H9 (cell line): ENCODE results near the gene B3GAT3. TPM values are rescaled to one million over a fixed set of nuclear protein-coding genes. Genes with fewer than 3 reads are reported as not detected.

Experiments used
- DNase-seq: peaks from one replicate; pipeline ENCODE4 v3.0.0-alpha.2; 2017
- H2AFZ ChIP-seq: one replicate; pipeline ENCODE4 v1.6.1; 2013; ENCODE audit warnings: mild to moderate bottlenecking, low read length, control low read depth, moderate library complexity
- H2AK5ac ChIP-seq: 2 replicates; pipeline ENCODE4 v1.6.1; 2013; ENCODE audit warnings: low read length, control low read depth, mixed read lengths; ENCODE audit not compliant: insufficient read length
- H2BK120ac ChIP-seq: one replicate; pipeline ENCODE4 v1.6.1; 2013; ENCODE audit warnings: low read depth, mild to moderate bottlenecking, low read length, control low read depth, inconsistent platforms; ENCODE audit not compliant: poor library complexity, severe bottlenecking
- H2BK12ac ChIP-seq: 2 replicates; pipeline ENCODE4 v1.6.1; 2013; ENCODE audit warnings: low read length, control low read depth, mixed read lengths, low read depth; ENCODE audit not compliant: insufficient read length
- H2BK15ac ChIP-seq: 2 replicates; pipeline ENCODE4 v1.6.1; 2013; ENCODE audit warnings: low read depth, low read length, control low read depth
- H2BK20ac ChIP-seq: one replicate; pipeline ENCODE4 v1.6.1; 2013; ENCODE audit warnings: low read depth, mild to moderate bottlenecking, low read length, control low read depth, inconsistent platforms; ENCODE audit not compliant: poor library complexity, severe bottlenecking
- H2BK5ac ChIP-seq: 2 replicates; pipeline ENCODE4 v1.6.1; 2013; ENCODE audit warnings: low read length, control low read depth, mixed read lengths; ENCODE audit not compliant: insufficient read length
- H3K14ac ChIP-seq: 2 replicates; pipeline ENCODE4 v1.6.1; 2013; ENCODE audit warnings: low read length, control low read depth; ENCODE audit not compliant: insufficient read depth
- H3K18ac ChIP-seq: 2 replicates; pipeline ENCODE4 v1.6.1; 2013; ENCODE audit warnings: low read depth, mild to moderate bottlenecking, mixed read lengths, low read length, control low read depth; ENCODE audit not compliant: insufficient read length
- H3K23ac ChIP-seq: 2 replicates; pipeline ENCODE4 v1.6.1; 2013; ENCODE audit warnings: low read length, control low read depth, mixed read lengths, low read depth; ENCODE audit not compliant: insufficient read length
- H3K23me2 ChIP-seq: 2 replicates; pipeline ENCODE4 v1.6.1; 2013; ENCODE audit warnings: low read depth, mild to moderate bottlenecking, mixed read lengths, low read length, control low read depth; ENCODE audit not compliant: insufficient read length, poor library complexity, severe bottlenecking
- H3K27ac ChIP-seq: 2 replicates; pipeline ENCODE4 v1.5.1; 2013; ENCODE audit warnings: low read length, control low read depth, mixed read lengths, low read depth; ENCODE audit not compliant: insufficient read length
- H3K27me3 ChIP-seq: 2 replicates; pipeline ENCODE4 v1.6.1; 2013; ENCODE audit warnings: low read length, control low read depth, inconsistent platforms; ENCODE audit not compliant: insufficient read depth
- H3K4ac ChIP-seq: 2 replicates; pipeline ENCODE4 v1.6.1; 2013; ENCODE audit warnings: low read depth, mild to moderate bottlenecking, control low read depth, inconsistent platforms, low read length, moderate library complexity
- H3K4me1 ChIP-seq: 2 replicates; pipeline ENCODE4 v1.6.1; 2013; ENCODE audit warnings: low read length, control low read depth, inconsistent platforms; ENCODE audit not compliant: insufficient read depth
- H3K4me2 ChIP-seq: 2 replicates; pipeline ENCODE4 v1.6.1; 2013; ENCODE audit warnings: low read length, control low read depth, mixed read lengths; ENCODE audit not compliant: insufficient read length, insufficient read depth
- H3K56ac ChIP-seq: 2 replicates; pipeline ENCODE4 v1.6.1; 2013; ENCODE audit warnings: low read depth, mild to moderate bottlenecking, mixed read lengths, low read length, control low read depth; ENCODE audit not compliant: insufficient read length
- H3K79me1 ChIP-seq: 2 replicates; pipeline ENCODE4 v1.6.1; 2013; ENCODE audit warnings: low read depth, mild to moderate bottlenecking, moderate library complexity, low read length, control low read depth, inconsistent platforms; ENCODE audit not compliant: insufficient read depth, poor library complexity, severe bottlenecking
- H3K79me2 ChIP-seq: 2 replicates; pipeline ENCODE4 v1.6.1; 2013; ENCODE audit warnings: low read length, control low read depth, inconsistent platforms; ENCODE audit not compliant: insufficient read depth
- H3K9ac ChIP-seq: 2 replicates; pipeline ENCODE4 v1.6.1; 2013; ENCODE audit warnings: low read length, control low read depth, mixed read lengths; ENCODE audit not compliant: insufficient read length; ENCODE audit errors: extremely low read depth
- H3K9me3 ChIP-seq: one replicate; pipeline ENCODE4 v1.6.1; 2013; ENCODE audit warnings: low read depth, low read length, inconsistent platforms; ENCODE audit not compliant: control insufficient read depth
- H3T11ph ChIP-seq: one replicate; pipeline ENCODE4 v1.6.1; 2013; ENCODE audit warnings: mild to moderate bottlenecking, low read length, control low read depth, inconsistent platforms
- H4K20me1 ChIP-seq: one replicate; pipeline ENCODE4 v1.6.1; 2013; ENCODE audit not compliant: control insufficient read depth, insufficient read length, insufficient read depth
- H4K5ac ChIP-seq: 2 replicates; pipeline ENCODE4 v1.6.1; 2013; ENCODE audit warnings: low read depth, mild to moderate bottlenecking, mixed read lengths, low read length, control low read depth; ENCODE audit not compliant: insufficient read length
- H4K8ac ChIP-seq: replicated peaks from 2 replicates; pipeline ENCODE4 v1.6.1; 2013; ENCODE audit warnings: low read length, control low read depth, mixed read lengths, low read depth; ENCODE audit not compliant: insufficient read length
- H4K91ac ChIP-seq: 2 replicates; pipeline ENCODE4 v1.6.1; 2013; ENCODE audit warnings: low read depth, mild to moderate bottlenecking, moderate library complexity, mixed read lengths, low read length, control low read depth; ENCODE audit not compliant: insufficient read length
- H3K27ac Mint-ChIP-seq, 3 experiments: 2 replicates in 2 of 3; 3 replicates in 1 of 3; pipeline ENCODE4 v1.8.0; 2020 to 2021; ENCODE audit warnings: mixed read lengths in 3 of 3, mild to moderate bottlenecking in 1 of 3, moderate library complexity in 1 of 3
- H3K27me3 Mint-ChIP-seq: 2 replicates; pipeline ENCODE4 v1.8.0; 2021; ENCODE audit warnings: low read depth, mild to moderate bottlenecking, moderate library complexity, mixed read lengths
- H3K36me3 Mint-ChIP-seq, 3 experiments: 2 replicates in 2 of 3; 3 replicates in 1 of 3; pipeline ENCODE4 v1.8.0; 2020 to 2021; ENCODE audit warnings: low read depth in 3 of 3, mixed read lengths in 3 of 3; ENCODE audit not compliant: insufficient read depth in 1 of 3
- H3K4me1 Mint-ChIP-seq, 2 experiments: 2 replicates each; pipeline ENCODE4 v1.8.0; 2020; ENCODE audit warnings: mixed read lengths in 2 of 2
- H3K4me3 Mint-ChIP-seq, 2 experiments: 2 replicates in 1 of 2; 3 replicates in 1 of 2; pipeline ENCODE4 v1.8.0; 2020 to 2021; ENCODE audit warnings: mild to moderate bottlenecking in 2 of 2, mixed read lengths in 2 of 2, moderate library complexity in 1 of 2
- H3K9me3 Mint-ChIP-seq, 2 experiments: 2 replicates in 1 of 2; 3 replicates in 1 of 2; pipeline ENCODE4 v1.8.0; 2020; ENCODE audit warnings: mild to moderate bottlenecking in 2 of 2, mixed read lengths in 2 of 2, moderate library complexity in 1 of 2
- WGBS: extraction: QIAGEN DNeasy Blood & Tissue Kit; methylation state at CpG from one replicate; pipeline ENCODE4 v1.1.7; 2013; ENCODE audit warnings: missing lambda C conversion rate, low lambda C conversion rate, mixed read lengths; ENCODE audit not compliant: insufficient read length; ENCODE audit errors: extremely low coverage; 5-methylcytosine and 5-hydroxymethylcytosine counted together
- total RNA-seq: library from RNA; stranded (reverse); gene quantifications from 2 replicates; pipeline ENCODE4 v1.2.1, GENCODE V29; 2021
- TF ChIP-seq, protein P1 (sequence below): fragments of 200-600 bp; sonication (generic); conservative IDR thresholded peaks from 3 replicates; pipeline ENCODE4 v1.8.0; 2021; ENCODE audit warnings: antibody characterized with exemption, mild to moderate bottlenecking

The B3GAT3 gene
- total RNA-seq, 1 experiment from 2014 or later = 30.8 TPM

GRCh38 chr11:62667460-62667859, 45.7 kb upstream of the B3GAT3 start:
- Mint-ChIP-seq H3K36me3 (peaks cover 28 to 43% (median 29%) of the 10 kb centered on the region in 3 experiments), H3K27ac (peak overlapping the region in 1 of 3 experiments; percentile 90; a peak in 2 of 7 replicates), H3K27me3 (no peaks in the 10 kb centered on the region; the same call in none of the 2 replicates), H3K4me1 (peaks cover 23 to 29% of the 10 kb centered on the region in 2 experiments), H3K4me3 (peak overlapping the region; percentile 94 to 99; a peak in 4 of 5 replicates), H3K9me3 (no peaks in the 10 kb centered on the region; a peak in 1 of 5 replicates)
- no peak overlapping the region for H2AK5ac ChIP-seq
- no peak overlapping the region for H4K5ac ChIP-seq
- H3K18ac ChIP-seq = no peak overlapping the region
- no peak overlapping the region for H2BK12ac ChIP-seq
- H2BK5ac ChIP-seq = no peak overlapping the region
- peak overlapping the region; percentile 86 for H3K4me2 ChIP-seq
- WGBS = no CpG with 5 or more reads among the region's 2 CpGs
- DNase-seq = no peak
- H3K27ac ChIP-seq = no peak overlapping the region
- no peaks in the 10 kb centered on the region for H4K20me1 ChIP-seq
- H4K91ac ChIP-seq = no peak overlapping the region
- peaks cover 17% of the 10 kb centered on the region for H3K23me2 ChIP-seq
- H2BK120ac ChIP-seq = no peak overlapping the region
- H2BK20ac ChIP-seq = no peak overlapping the region
- peaks cover 2% of the 10 kb centered on the region; the same call in 1 of the 2 replicates for H3K4me1 ChIP-seq
- H3K56ac ChIP-seq = no peak overlapping the region
- H3K4ac ChIP-seq = no peak overlapping the region
- no peaks in the 10 kb centered on the region for H3K9me3 ChIP-seq
- H2BK15ac ChIP-seq = no peak overlapping the region
- TF ChIP-seq, protein P1, sequence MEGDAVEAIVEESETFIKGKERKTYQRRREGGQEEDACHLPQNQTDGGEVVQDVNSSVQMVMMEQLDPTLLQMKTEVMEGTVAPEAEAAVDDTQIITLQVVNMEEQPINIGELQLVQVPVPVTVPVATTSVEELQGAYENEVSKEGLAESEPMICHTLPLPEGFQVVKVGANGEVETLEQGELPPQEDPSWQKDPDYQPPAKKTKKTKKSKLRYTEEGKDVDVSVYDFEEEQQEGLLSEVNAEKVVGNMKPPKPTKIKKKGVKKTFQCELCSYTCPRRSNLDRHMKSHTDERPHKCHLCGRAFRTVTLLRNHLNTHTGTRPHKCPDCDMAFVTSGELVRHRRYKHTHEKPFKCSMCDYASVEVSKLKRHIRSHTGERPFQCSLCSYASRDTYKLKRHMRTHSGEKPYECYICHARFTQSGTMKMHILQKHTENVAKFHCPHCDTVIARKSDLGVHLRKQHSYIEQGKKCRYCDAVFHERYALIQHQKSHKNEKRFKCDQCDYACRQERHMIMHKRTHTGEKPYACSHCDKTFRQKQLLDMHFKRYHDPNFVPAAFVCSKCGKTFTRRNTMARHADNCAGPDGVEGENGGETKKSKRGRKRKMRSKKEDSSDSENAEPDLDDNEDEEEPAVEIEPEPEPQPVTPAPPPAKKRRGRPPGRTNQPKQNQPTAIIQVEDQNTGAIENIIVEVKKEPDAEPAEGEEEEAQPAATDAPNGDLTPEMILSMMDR = no peak
- H3T11ph ChIP-seq = no peak overlapping the region
- H3K79me2 ChIP-seq = peaks cover 3% of the 10 kb centered on the region; the same call in 1 of the 2 replicates
- H3K79me1 ChIP-seq = no peaks in the 10 kb centered on the region
- H3K9ac ChIP-seq = no peak overlapping the region
- no peaks in the 10 kb centered on the region for H3K27me3 ChIP-seq
- H3K14ac ChIP-seq = no peak overlapping the region
- no peak overlapping the region for H2AFZ ChIP-seq
- no peak overlapping the region for H4K8ac ChIP-seq
- no peak overlapping the region for H3K23ac ChIP-seq
